8988T (cell line): ENCODE results near the gene MPL.

ENCODE experiments used
- DNase-seq: peaks from one replicate; pipeline ENCODE4 v3.0.0; 2011

Gene MPL

GRCh38 chr1:43306688-43307457 lies 30.7 kb upstream of the MPL start:
- no peak for DNase-seq

GRCh38 chr1:43307458-43308158 lies 30.0 kb upstream of the MPL start:
- DNase-seq, result no peak

GRCh38 chr1:43308635-43309404 lies 28.8 kb upstream of the MPL start:
- DNase-seq, result no peak

GRCh38 chr1:43309405-43310025 lies 28.1 kb upstream of the MPL start:
- no peak for DNase-seq

- DNase-seq, result no peak
Observed at GRCh38 chr1:43311521-43311920, 26.1 kb upstream of the MPL start.

- no peak for DNase-seq
Observed at GRCh38 chr1:43312212-43312623, 25.4 kb upstream of the MPL start.

GRCh38 chr1:43312663-43313515 lies 24.7 kb upstream of the MPL start:
- DNase-seq, result no peak

- DNase-seq, result no peak
Observed at GRCh38 chr1:43313771-43314170, 23.8 kb upstream of the MPL start.

- DNase-seq, result no peak
Observed at GRCh38 chr1:43314233-43314632, 23.4 kb upstream of the MPL start.

GRCh38 chr1:43315481-43315880 lies 22.1 kb upstream of the MPL start:
- DNase-seq, result no peak

- no peak for DNase-seq
Observed at GRCh38 chr1:43315963-43316737, 21.5 kb upstream of the MPL start.

GRCh38 chr1:43316738-43317520 lies 20.7 kb upstream of the MPL start:
- DNase-seq, result no peak

GRCh38 chr1:43317817-43318471 lies 19.7 kb upstream of the MPL start:
- no peak for DNase-seq

GRCh38 chr1:43318831-43319230 lies 18.8 kb upstream of the MPL start:
- no peak for DNase-seq

GRCh38 chr1:43319288-43319687 lies 18.3 kb upstream of the MPL start:
- no peak for DNase-seq

GRCh38 chr1:43319766-43320165 lies 17.9 kb upstream of the MPL start:
- no peak for DNase-seq

GRCh38 chr1:43321331-43321891 lies 16.2 kb upstream of the MPL start:
- no peak for DNase-seq

GRCh38 chr1:43322506-43322905 lies 15.1 kb upstream of the MPL start:
- no peak for DNase-seq

- DNase-seq, result no peak
Observed at GRCh38 chr1:43324810-43325209, 12.8 kb upstream of the MPL start.

- no peak for DNase-seq
Observed at GRCh38 chr1:43325381-43325780, 12.2 kb upstream of the MPL start.
